RWPE2 (cell line): Measurements from ENCODE around the gene AP1S1.

Experiments
- ATAC-seq: fragments of 200-7000 bp; cut with Tn5 transposase; 3 replicates; pipeline ENCODE4 v1.9.1; 2021; ENCODE audit warnings: low read depth
- DNase-seq: peaks from one replicate; pipeline ENCODE4 v3.0.0-alpha.2; 2020; ENCODE audit warnings: low spot score
- H3K27ac ChIP-seq: fragments of 450-650 bp; 2 replicates; pipeline ENCODE4 v1.5.1; 2017; ENCODE audit warnings: mild to moderate bottlenecking; ENCODE audit not compliant: poor library complexity, severe bottlenecking
- H3K27me3 ChIP-seq: fragments of 250-450 bp; sonication (Bioruptor Pico); 2 replicates; pipeline ENCODE4 v1.5.1; 2021; ENCODE audit warnings: mild to moderate bottlenecking, moderate library complexity; ENCODE audit not compliant: insufficient read depth, poor library complexity, severe bottlenecking
- H3K36me3 ChIP-seq: fragments of 250-450 bp; sonication (Bioruptor Pico); 2 replicates; pipeline ENCODE4 v1.5.1; 2020; ENCODE audit warnings: low read depth, mild to moderate bottlenecking, moderate library complexity
- H3K4me1 ChIP-seq: fragments of 250-450 bp; sonication (Bioruptor Pico); 2 replicates; pipeline ENCODE4 v1.5.1; 2021; ENCODE audit warnings: mild to moderate bottlenecking, moderate library complexity; ENCODE audit not compliant: insufficient read depth, poor library complexity, severe bottlenecking
- H3K4me3 ChIP-seq: fragments of 250-450 bp; sonication (Bioruptor Pico); 2 replicates; pipeline ENCODE4 v1.5.1; 2021; ENCODE audit warnings: mild to moderate bottlenecking, moderate library complexity; ENCODE audit not compliant: severe bottlenecking
- H3K9me3 ChIP-seq: fragments of 250-450 bp; sonication (Bioruptor Pico); 2 replicates; pipeline ENCODE4 v1.5.1; 2021; ENCODE audit warnings: mild to moderate bottlenecking, moderate library complexity; ENCODE audit not compliant: severe bottlenecking
- TF ChIP-seq, protein P1 (sequence below): fragments of 450-650 bp; IDR thresholded peaks from one replicate; pipeline ENCODE4 v1.5.1; 2017; ENCODE audit warnings: mild to moderate bottlenecking, moderate library complexity; ENCODE audit not compliant: poor library complexity, severe bottlenecking

Gene AP1S1

GRCh38 chr7:101140339-101140699 lies 14.0 kb upstream of the AP1S1 start:
- no peak; the same call in 2 of the 3 replicates for ATAC-seq

GRCh38 chr7:101140746-101141382 lies 13.4 kb upstream of the AP1S1 start:
- H3K4me3 ChIP-seq, result no peak overlapping the region
- TF ChIP-seq, protein P1, sequence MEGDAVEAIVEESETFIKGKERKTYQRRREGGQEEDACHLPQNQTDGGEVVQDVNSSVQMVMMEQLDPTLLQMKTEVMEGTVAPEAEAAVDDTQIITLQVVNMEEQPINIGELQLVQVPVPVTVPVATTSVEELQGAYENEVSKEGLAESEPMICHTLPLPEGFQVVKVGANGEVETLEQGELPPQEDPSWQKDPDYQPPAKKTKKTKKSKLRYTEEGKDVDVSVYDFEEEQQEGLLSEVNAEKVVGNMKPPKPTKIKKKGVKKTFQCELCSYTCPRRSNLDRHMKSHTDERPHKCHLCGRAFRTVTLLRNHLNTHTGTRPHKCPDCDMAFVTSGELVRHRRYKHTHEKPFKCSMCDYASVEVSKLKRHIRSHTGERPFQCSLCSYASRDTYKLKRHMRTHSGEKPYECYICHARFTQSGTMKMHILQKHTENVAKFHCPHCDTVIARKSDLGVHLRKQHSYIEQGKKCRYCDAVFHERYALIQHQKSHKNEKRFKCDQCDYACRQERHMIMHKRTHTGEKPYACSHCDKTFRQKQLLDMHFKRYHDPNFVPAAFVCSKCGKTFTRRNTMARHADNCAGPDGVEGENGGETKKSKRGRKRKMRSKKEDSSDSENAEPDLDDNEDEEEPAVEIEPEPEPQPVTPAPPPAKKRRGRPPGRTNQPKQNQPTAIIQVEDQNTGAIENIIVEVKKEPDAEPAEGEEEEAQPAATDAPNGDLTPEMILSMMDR, result no peak
- peak overlapping the region; percentile 90 for H3K27ac ChIP-seq
- H3K36me3 ChIP-seq, result peaks cover 24% of the 10 kb centered on the region
- DNase-seq, result no peak
- peaks cover 31% of the 10 kb centered on the region for H3K4me1 ChIP-seq
- no peaks in the 10 kb centered on the region for H3K27me3 ChIP-seq
- peak; percentile 38 for ATAC-seq
- H3K9me3 ChIP-seq, result no peaks in the 10 kb centered on the region

More at GRCh38 chr7:101140339-101140699, 14.0 kb upstream of the AP1S1 start:
- DNase-seq, result no peak
- TF ChIP-seq, protein P1, result no peak
- Histone ChIP-seq H3K9me3 (no peaks in the 10 kb centered on the region), H3K27ac (peak overlapping the region; percentile 90), H3K36me3 (peaks cover 29% of the 10 kb centered on the region), H3K27me3 (no peaks in the 10 kb centered on the region), H3K4me1 (peaks cover 31% of the 10 kb centered on the region), H3K4me3 (no peak overlapping the region)

GRCh38 chr7:101151908-101152651 lies 2.2 kb upstream of the AP1S1 start:
- H3K36me3 ChIP-seq, result peaks cover 13% of the 10 kb centered on the region
- H3K9me3 ChIP-seq, result no peaks in the 10 kb centered on the region
- no peak overlapping the region for H3K27ac ChIP-seq
- no peaks in the 10 kb centered on the region for H3K27me3 ChIP-seq
- TF ChIP-seq, protein P1, result no peak
- no peak for ATAC-seq
- peaks cover 17% of the 10 kb centered on the region for H3K4me1 ChIP-seq
- H3K4me3 ChIP-seq, result no peak overlapping the region
- no peak for DNase-seq

DNA sequence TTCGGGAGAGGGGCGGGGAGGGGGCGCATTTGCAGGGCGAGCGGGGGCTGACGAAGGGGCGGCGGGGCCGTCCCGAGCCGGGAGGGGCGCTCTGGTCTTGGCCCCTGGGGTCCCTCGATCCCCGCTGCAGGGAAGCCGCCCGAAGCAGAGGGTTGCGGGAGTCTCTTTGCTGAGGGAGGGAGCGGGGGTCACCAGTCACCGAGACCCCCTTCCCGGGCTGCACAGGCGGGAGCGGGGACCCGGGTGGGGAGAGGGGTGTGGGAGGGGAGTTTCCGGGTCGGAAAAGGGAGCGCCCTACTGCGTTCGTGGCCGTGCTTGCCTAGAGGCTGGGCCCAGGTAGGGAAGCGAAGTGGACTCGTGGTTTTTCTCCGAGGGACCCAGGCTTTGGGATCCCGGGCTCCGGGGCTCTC lies 422 bp downstream of the AP1S1 start:
- ATAC-seq, result peak; percentile 33; the same call in 2 of the 3 replicates
- TF ChIP-seq, protein P1, result no peak
- Histone ChIP-seq H3K4me3 (peak overlapping the region; percentile 57), H3K9me3 (no peaks in the 10 kb centered on the region), H3K4me1 (peaks cover 23% of the 10 kb centered on the region), H3K27me3 (no peaks in the 10 kb centered on the region), H3K27ac (peak overlapping the region; percentile 77), H3K36me3 (peaks cover 37% of the 10 kb centered on the region)
- no peak for DNase-seq

DNA sequence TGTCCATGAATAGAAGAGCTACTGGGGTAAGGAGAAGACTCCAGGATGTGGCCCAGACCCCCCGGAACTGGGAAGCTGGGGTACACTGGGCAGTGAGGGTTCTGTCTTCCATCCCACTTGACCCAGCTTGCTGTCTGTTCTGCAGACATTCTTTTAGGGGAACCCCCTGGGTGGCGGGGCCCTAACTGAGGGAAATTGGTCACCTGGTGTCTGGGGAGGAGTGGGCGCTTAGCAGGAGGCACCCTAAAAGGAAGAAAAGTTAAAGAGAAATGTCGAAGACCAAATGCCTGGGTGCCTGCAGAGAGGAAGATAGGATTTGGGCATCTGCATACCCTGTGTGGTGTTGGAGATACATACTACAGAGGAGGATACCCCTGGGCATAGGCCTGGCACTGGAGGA lies 1.0 kb downstream of the AP1S1 start:
- Histone ChIP-seq H3K36me3 (peaks cover 41% of the 10 kb centered on the region), H3K27me3 (no peaks in the 10 kb centered on the region), H3K4me3 (peak overlapping the region; percentile 57), H3K27ac (peak overlapping the region; percentile 77), H3K9me3 (no peaks in the 10 kb centered on the region), H3K4me1 (peaks cover 26% of the 10 kb centered on the region)
- DNase-seq (no peak), ATAC-seq (no peak)
- TF ChIP-seq, protein P1, result no peak
